ENCODE measurements around the gene PSMB7.

Gene PSMB7

GRCh38 chr9:124359426-124359825, 55.8 kb downstream of the PSMB7 start:
- DNase-seq (ENCODE audit: extremely low read depth in 1 of 2, low read depth in 1 of 2) = no peak

- DNase-seq (ENCODE audit: extremely low read depth in 1 of 2, low read depth in 1 of 2) = no peak
These were observed 56.6 kb downstream of the PSMB7 start for GRCh38 chr9:124358631-124359030.

DNA sequence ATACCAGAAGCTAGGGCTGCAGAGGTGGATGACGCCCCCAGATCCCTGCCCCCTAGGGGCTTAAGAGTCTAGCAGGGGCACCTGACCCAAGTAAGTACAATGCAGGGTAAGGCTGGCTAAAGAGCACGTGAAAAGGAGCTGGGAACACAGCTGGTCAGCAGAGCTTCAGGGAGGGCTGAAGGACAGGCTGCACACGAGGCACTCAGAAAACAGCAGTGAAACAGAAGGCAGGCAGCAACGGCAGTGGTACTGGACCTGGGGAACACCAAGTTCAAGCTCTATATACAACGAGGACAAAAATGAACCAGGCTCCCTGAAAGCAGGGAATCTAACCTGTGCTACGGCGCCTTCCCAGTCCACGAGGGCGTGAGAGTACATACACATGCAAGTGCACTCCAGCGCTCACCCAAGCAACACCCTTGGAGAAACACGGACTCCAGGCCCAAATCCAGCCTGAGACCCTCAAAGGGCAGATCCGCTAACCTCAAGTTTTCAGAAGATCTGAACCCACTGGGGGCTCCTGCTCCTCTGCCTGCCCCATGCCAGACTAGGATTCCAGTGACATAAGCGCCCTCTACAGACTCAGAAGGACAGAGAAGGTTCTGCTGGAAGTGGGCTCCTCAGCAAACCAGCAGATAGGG, 57.4 kb downstream of the PSMB7 start:
- DNase-seq (ENCODE audit: extremely low read depth in 1 of 2, low read depth in 1 of 2) = no peak

DNA sequence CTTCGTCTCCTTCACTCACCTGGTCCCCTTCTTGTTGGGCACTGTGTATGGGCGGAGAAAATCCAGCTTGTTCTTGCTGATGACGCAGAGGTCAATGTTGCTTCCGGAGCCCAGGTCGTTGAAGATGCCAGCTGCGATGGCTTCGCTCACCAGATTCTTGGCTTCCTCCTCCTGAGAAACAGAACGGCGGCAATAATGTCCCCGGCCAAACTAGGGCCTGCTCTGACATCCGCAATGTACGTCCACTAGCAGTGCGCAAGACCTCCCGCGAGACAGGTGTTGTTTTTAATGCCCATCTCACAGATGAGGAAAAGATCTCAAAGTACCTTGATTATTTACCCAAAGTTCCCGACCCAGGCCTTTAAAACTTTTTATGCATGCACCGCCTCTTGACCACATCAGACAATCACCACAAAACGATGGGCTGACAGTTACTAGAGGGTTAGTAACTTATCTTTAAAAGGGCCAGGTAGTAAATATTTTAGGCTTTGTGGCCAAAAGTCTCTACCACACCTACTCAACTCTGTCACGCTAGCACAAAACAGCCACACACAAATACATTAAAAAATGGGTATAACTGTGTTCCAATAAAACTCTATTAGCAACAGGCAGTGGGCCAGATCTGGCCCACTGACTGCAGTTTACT, 58.4 kb downstream of the PSMB7 start:
- no peak for DNase-seq (ENCODE audit: extremely low read depth in 1 of 2, low read depth in 1 of 2)

- no peak for DNase-seq (ENCODE audit: extremely low read depth in 1 of 2, low read depth in 1 of 2)
These were observed 59.1 kb downstream of the PSMB7 start for GRCh38 chr9:124355941-124356744.

DNA sequence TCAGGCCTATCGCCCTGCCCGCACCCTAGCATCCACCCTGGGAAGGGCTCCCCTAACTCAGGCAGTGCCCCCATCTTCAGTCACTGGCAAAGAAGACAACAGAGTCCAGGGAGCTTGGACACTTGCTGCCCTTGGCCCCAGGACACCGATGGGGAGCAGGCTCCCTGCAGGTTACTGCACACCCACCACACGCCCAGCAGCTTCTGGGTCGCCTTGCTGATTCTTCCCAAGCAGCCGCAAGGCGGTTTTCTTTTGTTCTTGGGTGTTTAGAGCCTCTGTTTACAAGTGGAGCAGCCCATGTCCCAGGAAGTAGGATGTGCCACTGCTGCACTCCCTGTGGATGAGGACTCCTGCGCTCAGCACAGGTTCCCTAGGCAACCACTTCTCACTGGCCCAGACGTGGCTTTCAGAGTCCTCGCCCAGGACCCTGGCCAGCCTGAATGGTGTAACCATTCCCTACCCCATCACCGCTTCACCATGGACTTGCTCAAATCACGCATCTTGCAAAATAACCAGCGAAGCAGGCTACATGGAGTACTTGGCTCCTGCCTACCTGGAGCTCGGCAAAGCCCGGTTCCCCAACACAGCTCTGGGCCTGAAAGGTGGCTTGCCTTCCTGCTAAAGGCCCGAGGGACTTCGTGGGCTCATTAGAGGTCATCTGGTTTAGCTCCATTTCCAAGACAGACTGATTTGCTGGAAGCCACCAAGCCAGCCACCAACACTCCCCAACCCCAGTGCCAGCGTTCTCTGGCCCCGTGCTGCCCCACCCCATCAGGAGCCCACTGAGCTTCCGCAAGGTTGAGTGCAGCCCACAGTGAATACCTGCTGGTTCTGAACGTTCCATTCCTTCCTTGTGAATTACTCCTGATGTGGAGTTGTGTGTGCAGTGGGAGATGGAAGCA, 60.0 kb downstream of the PSMB7 start:
- no peak for DNase-seq (ENCODE audit: extremely low read depth in 1 of 2, low read depth in 1 of 2)

GRCh38 chr9:124354346-124355038, 60.8 kb downstream of the PSMB7 start:
- no peak for DNase-seq (ENCODE audit: extremely low read depth in 1 of 2, low read depth in 1 of 2)

DNA sequence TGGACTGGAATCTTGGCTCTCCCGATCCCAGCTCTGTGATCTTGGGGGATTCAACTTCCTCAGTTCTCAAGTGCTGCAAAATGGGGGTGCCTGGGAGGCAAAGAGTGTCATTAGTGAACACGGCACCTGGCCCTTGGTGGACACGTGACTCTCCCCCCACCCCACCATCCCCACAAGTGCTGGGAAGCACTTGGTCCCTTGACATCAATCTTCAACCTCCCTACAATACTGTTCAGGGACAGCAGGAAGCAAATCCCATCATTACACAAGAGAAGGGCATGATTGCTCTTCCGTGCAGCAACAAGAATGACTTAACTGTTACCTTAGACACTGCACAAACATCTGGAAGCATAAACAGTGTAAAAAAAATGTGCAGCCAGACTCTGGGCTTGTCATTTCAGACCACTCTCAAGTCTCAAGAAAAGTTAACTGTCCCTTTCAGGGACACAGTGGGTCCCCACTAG, 61.4 kb downstream of the PSMB7 start:
- no peak for DNase-seq (ENCODE audit: extremely low read depth in 1 of 2, low read depth in 1 of 2)

- no peak for DNase-seq (ENCODE audit: extremely low read depth in 1 of 2, low read depth in 1 of 2)
These were observed 62.0 kb downstream of the PSMB7 start for GRCh38 chr9:124353166-124353768.

- DNase-seq (ENCODE audit: extremely low read depth in 1 of 2, low read depth in 1 of 2) = no peak
These were observed 62.6 kb downstream of the PSMB7 start for GRCh38 chr9:124352616-124353015.

DNA sequence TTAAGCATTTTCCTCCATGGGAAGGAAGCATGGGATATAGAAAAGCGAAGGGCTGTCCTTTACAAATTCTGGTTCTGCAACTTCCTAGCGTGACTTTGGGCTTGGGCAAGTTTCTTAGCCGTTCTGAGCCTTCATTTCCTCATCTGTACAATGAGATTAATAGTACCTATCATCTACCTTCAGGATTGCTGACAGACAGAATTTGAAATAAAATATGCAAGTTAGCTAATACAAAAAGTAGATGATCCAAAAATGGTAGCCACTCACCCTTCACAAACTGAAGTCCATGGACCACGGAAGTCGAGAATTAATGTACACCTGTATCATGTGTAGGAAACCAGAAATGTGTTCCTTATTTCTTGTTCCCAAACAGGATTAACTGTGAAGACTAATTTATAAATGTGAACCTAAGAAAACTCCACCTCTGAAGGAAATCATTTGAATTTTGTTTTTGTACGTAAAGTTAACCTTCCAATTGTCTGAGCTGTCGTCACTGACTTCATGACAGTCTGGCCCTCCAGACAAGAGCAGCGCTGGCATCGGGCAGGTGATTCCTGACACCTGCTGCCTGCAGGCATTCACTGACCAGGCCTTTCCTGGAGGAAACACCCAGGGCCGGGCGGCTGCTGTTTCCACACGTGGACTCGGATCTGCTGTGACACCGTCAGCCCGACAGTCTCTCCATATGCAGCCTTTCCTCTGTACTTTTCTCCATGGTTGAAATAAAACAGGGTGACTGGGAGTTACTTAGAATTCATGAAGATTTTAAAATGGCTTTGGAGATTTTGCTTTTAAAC, 63.4 kb downstream of the PSMB7 start:
- no peak for DNase-seq (ENCODE audit: extremely low read depth in 1 of 2, low read depth in 1 of 2)

DNA sequence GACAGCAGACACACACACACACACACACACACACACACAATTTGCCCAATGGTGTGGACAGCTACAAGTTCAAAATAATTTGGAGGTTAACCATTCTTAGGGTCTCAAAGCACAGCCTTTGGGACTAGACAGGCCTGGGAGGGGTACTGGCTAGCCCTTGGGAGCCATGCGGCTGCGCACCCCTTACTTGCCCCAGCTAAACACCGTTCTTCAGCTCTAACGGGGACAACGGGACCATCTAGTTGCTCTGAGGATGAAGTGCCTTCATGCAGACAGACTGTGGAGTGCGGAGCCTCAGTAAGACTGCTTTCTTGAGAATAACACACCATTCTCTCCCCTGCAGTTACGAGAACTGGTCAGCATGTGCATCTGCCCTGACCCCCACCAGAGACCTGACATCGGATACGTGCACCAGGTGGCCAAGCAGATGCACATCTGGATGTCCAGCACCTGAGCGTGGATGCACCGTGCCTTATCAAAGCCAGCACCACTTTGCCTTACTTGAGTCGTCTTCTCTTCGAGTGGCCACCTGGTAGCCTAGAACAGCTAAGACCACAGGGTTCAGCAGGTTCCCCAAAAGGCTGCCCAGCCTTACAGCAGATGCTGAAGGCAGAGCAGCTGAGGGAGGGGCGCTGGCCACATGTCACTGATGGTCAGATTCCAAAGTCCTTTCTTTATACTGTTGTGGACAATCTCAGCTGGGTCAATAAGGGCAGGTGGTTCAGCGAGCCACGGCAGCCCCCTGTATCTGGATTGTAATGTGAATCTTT, 64.6 kb downstream of the PSMB7 start:
- no peak for DNase-seq (ENCODE audit: extremely low read depth in 1 of 2, low read depth in 1 of 2)

GRCh38 chr9:124349675-124350493, 65.4 kb downstream of the PSMB7 start:
- no peak for DNase-seq (ENCODE audit: extremely low read depth in 1 of 2, low read depth in 1 of 2)

DNA sequence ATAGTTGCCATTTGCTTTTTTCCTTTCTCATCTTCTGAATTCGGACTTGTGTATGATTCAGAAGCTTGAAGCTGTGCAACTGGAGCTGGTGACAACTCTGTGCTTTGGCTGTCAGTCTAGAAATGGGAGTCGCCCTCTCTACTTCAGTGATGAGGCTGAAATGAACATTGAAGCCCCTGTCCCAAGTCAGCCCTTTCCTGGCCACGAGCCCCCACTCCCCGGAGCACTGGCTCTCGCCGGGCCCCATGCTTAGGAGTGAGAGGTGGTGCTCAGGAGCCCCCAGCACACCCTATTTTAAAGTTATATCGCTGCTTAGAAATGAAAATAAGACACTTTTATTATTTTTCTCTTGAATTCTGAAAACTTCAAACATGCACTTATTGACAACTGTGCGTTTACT, 66.0 kb downstream of the PSMB7 start:
- no peak for DNase-seq (ENCODE audit: extremely low read depth in 1 of 2, low read depth in 1 of 2)

GRCh38 chr9:124348831-124349230, 66.4 kb downstream of the PSMB7 start:
- DNase-seq (ENCODE audit: extremely low read depth in 1 of 2, low read depth in 1 of 2) = no peak

- no peak for DNase-seq (ENCODE audit: extremely low read depth in 1 of 2, low read depth in 1 of 2)
These were observed 66.9 kb downstream of the PSMB7 start for GRCh38 chr9:124348363-124348762.

DNA sequence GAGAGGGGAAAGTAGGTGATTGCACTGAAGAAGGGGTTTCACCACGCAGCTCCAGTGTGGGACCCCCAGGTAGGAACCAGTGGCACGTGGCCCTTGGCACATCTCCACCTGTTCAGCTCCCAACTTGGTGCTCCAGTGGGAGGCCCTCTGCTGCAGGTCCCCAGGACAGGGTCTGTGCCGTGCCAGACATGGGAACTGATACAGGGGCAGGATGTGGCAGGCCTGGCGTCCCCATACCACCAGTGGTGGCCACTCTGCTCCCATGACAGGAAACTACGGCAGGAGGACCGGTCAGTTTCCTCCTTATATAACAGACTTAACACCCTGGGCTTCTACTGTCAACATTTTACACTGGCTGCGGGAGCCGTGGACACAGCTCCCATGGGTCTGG, 67.3 kb downstream of the PSMB7 start:
- no peak for DNase-seq (ENCODE audit: extremely low read depth in 1 of 2, low read depth in 1 of 2)

Data from stimulated activated CD8-positive, alpha-beta memory T cell treated with anti-CD3 and anti-CD28 coated beads, Interleukin-7, amount 100 ng/mL, for 48 hours (primary cell).